Measurements from ENCODE around the gene SMARCE1.
"Not testable (repeated sequence)": the region's sequence is repeated elsewhere in the genome, so short reads cannot be mapped to it uniquely, and the experiment has no call there.

Gene SMARCE1

GRCh38 chr17:40608061-40608581 lies 39.5 kb downstream of the SMARCE1 start:
- DNase-seq: peak in 1 of 2 experiments; percentile 20

DNA sequence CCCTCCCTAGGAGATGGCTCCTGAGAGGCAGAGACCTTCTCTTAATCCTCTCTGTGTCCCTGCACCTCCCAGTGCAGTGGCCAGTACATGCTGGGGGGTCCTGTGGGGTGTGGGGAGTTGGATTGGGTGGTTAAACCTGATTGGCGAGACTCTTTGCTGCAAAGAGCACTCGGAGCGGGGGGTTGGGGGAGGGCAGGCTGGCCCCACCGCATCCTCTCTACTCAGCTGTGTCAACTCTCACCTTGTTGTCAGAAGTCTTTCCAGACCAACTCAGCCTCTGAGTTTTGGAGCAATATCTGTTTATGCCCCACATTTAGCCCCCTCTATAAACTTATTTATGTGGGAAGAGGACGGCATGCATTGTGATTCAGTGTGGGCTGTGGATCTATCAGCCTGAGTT lies 40.0 kb downstream of the SMARCE1 start:
- DNase-seq: peak in 1 of 2 experiments; percentile 38

DNA sequence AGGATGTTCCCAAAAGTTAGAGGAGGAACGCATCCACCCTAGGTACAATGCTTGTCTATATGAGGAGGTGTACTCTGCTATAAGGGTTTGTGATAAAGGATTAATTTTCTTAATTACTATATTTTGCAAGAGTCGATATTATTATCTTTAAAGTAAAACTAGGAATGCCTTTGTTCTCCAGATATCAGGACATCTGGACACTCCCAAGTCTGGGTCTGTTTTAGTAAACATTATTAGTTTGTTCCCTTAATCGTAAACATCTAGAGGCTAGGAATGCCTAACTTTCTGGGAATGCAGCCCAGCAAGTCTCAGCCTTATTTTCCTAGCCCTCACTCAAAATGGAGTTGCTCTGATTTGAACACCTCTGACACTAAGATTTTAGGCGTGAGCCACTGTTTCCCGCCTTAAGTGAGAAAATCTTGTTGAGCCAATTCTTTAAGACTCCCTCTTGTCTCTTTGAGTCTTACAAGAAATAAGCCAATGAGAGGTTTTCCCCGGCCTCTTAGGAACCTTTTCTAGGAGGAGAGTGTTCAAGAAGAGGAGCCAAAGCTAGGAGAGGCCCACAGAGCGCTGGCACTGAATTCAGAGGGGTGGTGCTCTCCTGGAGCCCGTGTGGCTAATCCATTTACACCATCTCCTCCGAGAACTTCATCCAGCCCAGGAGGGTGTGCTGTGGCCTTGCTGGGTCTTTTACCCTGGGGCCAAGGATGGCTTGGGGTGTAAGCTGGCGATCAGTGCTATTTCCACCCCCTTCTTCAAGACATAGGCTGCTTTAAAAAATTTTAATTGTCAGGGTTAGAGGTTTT lies 40.9 kb downstream of the SMARCE1 start:
- no peak for DNase-seq

DNA sequence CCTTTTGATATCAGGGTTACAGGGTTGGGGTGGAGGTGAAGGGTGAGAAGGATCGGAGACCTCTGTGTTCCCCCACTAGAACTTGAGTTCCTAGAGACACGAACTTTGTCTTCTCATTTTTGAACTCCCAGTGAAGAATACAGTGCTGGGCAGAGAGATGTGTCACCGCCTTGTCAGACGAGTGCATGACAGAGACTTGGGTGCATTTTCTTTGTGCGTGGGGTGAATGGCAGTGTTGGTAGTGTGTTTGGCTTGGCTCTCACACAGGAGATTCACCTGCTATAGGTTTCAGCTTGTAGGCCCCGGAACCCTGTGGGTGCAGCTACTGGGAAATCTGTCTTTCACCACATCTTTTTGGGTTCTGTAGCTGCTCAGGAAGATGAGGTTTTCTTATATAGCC lies 42.3 kb downstream of the SMARCE1 start:
- DNase-seq: peak; percentile 66 to 78

- DNase-seq: peak in 1 of 2 experiments; percentile 20
Measured at GRCh38 chr17:40604327-40605080, 43.1 kb downstream of the SMARCE1 start.

DNA sequence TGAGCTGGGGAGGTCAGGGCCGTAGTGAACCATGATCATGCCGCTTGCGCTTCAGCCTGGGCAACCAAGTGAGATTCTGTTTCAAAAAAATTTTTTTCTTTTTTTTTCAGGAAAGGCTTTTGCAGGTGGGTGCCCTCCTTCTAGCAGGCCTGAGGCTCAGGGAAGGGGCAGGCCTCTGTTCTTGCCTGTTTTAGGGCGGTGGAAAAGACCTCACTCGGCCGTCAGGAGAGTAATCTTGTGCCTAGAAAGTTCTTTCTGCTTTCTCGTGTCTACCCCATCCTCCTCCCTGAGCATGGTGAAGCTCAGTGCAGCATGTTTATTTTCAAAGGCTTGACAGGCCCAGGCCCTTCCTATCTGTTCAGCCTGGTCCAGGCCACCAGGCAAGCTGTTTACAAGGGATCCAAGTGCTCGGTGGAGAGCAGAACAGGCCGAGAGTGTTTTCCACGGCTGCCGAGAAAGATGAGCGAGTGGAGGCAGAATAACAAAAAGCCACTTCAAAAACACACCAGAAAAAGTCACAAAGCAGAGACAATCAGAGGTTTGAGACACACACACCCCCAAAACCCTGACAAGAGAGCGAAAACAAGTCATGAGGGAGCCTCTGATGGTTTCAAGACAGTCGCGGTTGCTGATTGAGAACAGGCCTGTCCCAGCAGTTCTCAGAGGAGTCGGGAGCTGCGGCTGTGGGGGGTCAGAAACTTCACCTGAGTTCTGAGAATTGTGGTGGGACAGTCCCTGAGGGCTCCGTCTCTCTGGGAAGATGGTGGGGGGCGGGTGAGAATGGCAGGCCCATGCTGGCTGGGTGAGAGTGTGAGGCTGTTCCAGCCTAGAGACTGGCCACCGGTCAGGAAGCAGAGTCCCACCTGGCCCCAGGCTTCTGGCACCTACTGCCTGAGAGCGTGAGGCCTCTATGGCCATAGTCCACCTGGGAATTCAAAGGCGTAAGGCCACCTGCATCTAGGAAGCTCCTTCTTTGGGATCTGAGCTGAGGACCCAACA lies 44.9 kb downstream of the SMARCE1 start:
- DNase-seq: peak; percentile 79 to 86

GRCh38 chr17:40600486-40601046 lies 47.1 kb downstream of the SMARCE1 start:
- no peak for DNase-seq

- no peak for DNase-seq
Measured at GRCh38 chr17:40599468-40599763, 48.2 kb downstream of the SMARCE1 start.

- peak; percentile 86 to 90 for DNase-seq
Measured at GRCh38 chr17:40598619-40599467, 48.8 kb downstream of the SMARCE1 start.

GRCh38 chr17:40598301-40598618 lies 49.4 kb downstream of the SMARCE1 start:
- no peak for DNase-seq

GRCh38 chr17:40597556-40598300 lies 49.9 kb downstream of the SMARCE1 start:
- DNase-seq: peak in 1 of 2 experiments; percentile 9

- no peak for DNase-seq
Measured at GRCh38 chr17:40597156-40597555, 50.5 kb downstream of the SMARCE1 start.

GRCh38 chr17:40596261-40596919 lies 51.2 kb downstream of the SMARCE1 start:
- peak in 1 of 2 experiments; percentile 30 for DNase-seq

- DNase-seq: no peak
Measured at GRCh38 chr17:40590742-40591141, 56.9 kb downstream of the SMARCE1 start.

DNA sequence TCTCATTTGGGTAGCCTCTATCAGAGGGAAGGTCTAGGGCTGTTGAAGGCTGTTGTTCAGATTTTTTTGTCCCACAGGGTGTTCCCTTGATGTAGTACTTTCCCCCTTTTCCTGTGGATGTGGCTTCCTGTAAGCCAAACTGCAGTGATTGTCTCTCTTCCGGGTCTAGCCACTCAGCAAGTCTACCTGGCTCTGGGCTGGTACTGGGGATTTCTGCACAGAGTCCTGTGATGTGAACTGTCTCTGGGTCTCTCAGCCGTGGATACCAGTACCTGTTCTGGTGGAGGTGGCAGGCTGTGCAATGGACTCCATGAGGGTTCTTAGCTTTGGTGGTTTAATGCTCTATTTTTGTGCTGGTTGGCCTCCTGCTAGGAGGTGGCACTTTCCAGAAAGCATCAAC lies 59.1 kb downstream of the SMARCE1 start:
- no peak for DNase-seq

- not testable (repeated sequence) for DNase-seq
Measured at GRCh38 chr17:40586264-40586663, 61.4 kb downstream of the SMARCE1 start.

DNA sequence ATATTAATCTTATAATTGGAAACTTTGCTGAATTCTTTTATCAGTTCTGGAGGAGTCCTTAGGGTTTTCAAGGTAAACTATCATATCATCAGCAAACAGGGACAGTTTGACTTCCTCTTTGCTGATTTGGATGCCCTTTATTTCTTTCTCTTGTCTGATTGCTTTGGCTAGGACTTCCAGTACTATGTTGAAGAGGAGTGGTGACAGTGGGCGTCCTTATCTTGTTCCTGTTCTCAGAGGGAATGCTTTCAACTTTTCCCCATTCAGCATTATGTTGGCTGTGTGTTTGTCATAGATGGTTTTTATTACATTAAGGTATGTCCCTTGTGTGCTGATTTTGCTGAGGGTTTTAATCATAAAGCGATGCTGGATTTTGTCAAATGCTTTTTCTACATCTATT lies 62.7 kb downstream of the SMARCE1 start:
- not testable (repeated sequence) for DNase-seq

DNA sequence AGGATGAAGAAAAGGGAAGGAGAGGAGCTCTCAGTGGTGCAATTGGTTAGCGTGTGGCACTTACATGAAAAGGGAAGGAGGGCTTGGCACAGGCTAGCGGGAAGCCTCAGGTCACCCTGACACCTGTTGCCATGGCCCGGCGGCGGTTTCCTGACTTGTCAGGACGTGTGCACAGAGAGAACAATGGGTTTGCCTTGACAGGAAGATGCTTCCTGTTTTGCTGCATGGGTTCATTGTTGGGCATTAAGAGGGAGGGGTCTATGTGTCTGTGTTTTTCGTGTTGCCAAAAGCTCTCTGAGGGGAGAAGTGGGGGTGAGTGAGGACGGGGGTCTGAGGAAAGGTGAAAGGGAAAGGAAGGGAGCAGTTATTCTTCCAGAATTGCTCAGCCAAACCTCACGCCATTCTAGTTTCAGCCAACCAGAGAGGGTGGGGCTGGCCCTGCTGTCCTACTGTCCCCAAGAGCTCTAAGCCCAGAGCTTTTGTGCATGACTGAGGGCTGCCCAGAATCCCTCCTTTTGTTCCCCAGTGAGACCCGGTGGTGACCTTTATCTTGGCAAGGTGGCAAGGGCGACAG lies 65.2 kb downstream of the SMARCE1 start:
- peak; percentile 61 to 65 for DNase-seq

DNA sequence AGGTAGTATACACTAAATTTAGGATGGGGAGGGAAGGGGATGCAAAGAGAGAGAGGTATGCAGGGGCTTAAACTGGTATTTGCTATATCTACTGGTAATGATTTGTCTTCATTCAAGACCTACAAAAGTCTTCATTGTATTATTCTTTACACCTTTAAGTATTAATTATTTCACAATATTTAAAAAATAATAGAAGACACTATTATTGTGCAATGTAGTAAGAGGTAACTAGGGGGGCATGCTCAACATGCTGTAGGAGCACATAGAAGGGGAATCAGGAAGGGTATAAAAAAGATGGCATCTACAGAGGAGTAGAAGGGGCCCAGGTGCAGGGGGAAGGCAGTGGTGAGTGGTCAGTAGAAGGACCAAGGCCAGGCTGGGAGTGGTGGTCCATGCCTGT lies 67.5 kb downstream of the SMARCE1 start:
- DNase-seq: no peak

- no peak for DNase-seq
Measured at GRCh38 chr17:40579471-40579870, 68.1 kb downstream of the SMARCE1 start.

All from activated CD4-positive, alpha-beta T cell treated with anti-CD3 and anti-CD28 coated beads, Interleukin-2, amount 50 U/mL, for 48 hours (primary cell).